GM21825 (cell line): ENCODE measurements around the gene TTC27.
"Not testable (repeated sequence)": the region's sequence is repeated elsewhere in the genome, so short reads cannot be mapped to it uniquely, and the experiment has no call there.

Source experiments
- ATAC-seq: cut with Tn5 transposase; IDR thresholded peaks from one replicate; pipeline ENCODE4 v1.9.1; 2021; ENCODE audit warnings: mild to moderate bottlenecking, moderate library complexity; ENCODE audit not compliant: unreplicated experiment

The TTC27 gene

GRCh38 chr2:32627814-32628579 lies at the start of gene TTC27:
TTC27 (plus strand) TSS chr2:32628050; CDS start chr2:32628293, 243 bp downstream.
- ATAC-seq = peak; percentile 100

DNA sequence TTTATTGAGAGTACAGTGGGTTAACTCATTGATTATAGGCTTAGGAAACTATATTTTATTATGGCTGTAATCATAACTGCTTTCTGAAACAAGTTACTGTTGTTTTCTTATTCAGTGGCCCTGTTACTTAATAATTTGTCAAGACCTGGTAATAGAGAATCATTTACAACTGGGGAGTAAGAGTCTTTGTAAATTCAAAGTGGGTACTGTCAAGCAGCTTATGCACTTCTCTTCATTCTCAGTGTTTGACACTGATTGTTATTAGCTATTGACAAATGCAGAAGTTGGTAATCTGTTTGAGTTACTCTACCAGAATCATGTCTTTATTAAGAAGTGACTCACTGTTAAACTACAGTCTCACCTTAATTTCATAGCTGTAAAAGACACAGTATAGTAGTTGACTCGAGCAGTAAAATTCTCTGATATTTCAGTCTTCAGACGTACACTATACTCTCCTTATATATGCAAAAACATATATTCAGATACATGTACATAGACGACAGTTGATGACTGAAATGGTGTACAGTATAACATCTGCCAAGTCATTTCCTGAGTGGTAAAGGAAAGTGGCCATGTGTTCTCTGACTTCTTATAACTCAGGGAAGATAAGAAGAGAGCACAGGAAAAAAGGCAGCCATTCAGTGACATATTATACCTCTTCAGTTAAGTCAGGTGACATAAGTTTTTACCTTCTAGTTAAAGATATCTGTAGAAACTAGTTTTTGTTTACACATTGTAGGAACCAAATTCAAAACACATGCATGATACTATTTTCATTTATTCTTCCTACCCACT lies 36.0 kb upstream of the TTC27 start:
- peak; percentile 79 for ATAC-seq

DNA sequence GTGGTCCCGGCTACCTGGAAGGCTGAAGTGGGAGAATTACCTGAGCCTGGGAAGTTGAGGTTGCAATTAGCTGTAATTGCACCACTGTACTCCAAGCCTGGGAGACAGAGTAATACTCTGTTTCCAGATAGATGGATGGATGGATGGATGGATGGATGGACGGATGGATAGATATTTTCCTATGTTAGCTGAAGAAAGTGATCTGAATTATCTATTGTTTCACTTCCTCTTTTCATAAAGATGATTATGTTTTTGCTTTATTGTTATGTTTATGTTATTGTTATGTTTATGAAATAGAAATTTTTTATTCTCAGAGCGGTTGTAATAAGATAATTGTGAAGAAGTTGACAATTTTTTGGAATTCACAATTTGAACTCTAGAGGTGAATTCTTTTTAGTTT lies 33.3 kb upstream of the TTC27 start:
- no peak for ATAC-seq

GRCh38 chr2:32611366-32611765 lies 16.5 kb upstream of the TTC27 start:
- no peak for ATAC-seq

- ATAC-seq = no peak
These were observed 16.1 kb upstream of the TTC27 start for GRCh38 chr2:32611771-32612170.

- no peak for ATAC-seq
These were observed 13.8 kb upstream of the TTC27 start for GRCh38 chr2:32614084-32614483.

DNA sequence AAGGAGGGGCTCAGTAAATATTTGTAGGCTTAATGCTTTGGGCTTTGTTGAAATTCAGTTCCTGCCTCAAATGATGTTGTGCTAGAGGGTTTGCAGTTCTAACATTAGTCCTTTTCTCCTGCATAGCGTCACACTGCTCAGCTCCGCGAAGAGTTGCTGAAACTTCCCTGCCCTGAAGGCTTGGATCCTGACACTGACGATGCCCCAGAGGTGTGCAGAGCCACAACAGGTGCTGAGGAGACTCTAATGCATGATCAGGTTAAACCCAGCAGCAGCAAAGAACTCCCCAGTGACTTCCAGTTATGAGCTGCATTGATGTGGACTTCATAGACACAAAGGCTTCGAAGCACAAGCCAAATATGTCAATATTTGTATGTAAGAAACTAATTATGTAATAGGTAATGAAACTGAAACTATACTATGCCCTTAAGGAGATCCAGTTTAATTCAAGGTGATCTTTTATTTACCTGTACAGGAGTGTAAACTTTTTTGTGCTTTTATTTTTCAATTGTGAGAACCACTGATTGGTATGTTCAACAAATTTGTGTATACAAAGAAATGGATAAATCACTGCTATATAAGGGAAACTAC lies 10.2 kb upstream of the TTC27 start:
- ATAC-seq = no peak

GRCh38 chr2:32622570-32623310 lies 5.1 kb upstream of the TTC27 start:
- ATAC-seq = no peak

DNA sequence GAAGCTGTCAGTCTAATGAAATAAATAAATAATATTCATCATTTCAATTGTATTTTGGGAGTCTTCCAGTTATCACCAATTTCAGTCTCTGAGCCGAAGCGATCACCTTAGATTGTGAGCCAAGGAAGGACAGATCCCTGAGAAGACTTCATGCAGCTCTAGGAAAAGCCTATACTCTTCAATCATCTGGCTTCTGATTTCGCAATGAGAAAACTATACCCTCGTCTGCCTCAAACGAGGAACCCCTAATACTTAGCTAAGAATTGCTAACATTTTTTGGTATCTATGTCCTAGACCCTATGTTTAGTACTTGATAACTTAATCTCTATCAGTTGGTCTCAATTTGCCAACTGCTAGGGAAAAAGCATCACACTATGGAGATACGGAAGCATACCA lies 4.5 kb upstream of the TTC27 start:
- no peak for ATAC-seq

- ATAC-seq = no peak
These were observed 3.0 kb upstream of the TTC27 start for GRCh38 chr2:32624812-32625211.

GRCh38 chr2:32626639-32627221 lies 1.1 kb upstream of the TTC27 start:
- ATAC-seq = no peak

DNA sequence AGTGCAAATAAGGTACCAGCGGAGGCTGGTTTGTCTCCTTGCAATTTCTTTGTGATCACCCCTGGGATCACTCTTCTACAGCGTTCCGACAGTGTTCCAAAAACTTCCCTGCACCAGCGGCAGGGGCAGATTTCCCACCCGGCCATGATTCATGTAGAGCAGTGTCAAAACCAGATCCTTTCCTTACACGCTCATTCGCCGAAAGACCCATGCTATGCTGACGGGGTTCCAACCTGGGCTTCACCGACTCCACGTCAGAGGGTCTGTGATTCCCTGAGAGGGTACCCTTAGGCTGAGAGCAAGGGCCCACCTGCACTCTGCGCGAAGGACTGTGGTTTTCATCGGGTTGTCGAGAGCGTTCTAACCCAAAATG lies 423 bp upstream of the TTC27 start:
- ATAC-seq = peak; percentile 29

- no peak for ATAC-seq
These were observed 4.2 kb downstream of the TTC27 start for GRCh38 chr2:32632089-32632488.

GRCh38 chr2:32633040-32633439 lies 5.2 kb downstream of the TTC27 start:
- no peak for ATAC-seq

DNA sequence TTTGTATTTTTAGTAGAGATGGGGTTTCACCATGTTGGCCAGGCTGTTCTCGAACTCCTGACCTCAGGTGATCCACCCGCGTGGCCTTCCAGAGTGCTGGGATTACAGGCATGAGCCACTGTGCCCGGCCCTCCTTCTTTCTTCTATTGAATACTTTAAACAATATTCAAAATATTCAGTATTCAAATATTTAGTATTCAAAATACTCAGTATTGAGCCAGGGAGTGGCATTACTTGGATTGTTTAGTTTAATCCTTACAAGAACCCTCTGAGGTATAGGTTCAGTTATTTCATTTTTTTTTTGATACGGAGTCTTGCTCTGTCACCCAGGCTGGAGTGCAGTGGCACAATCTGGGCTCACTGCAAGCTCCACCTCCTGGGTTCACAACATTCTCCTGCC lies 10.7 kb downstream of the TTC27 start:
- not testable (repeated sequence) for ATAC-seq

DNA sequence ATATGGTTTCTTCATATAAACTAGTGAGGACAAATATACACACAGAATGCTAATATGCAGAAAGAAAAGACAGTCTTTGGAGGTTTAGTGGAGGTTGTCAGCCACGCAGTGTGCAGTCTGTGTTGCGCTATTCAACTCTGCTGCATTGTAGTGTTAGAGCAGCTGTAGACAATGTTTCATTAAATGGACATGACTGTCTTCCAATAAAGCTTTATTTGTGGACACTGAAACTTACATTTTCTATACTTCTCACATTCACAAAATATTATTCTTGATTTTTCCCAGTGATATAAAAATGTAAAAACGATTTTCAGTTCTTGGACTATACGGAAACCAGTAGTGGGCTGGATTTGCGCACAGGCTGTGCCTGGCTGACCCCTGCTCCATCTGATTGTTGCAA lies 13.3 kb downstream of the TTC27 start:
- ATAC-seq = no peak

GRCh38 chr2:32647180-32647651 lies 19.4 kb downstream of the TTC27 start:
- ATAC-seq = no peak

DNA sequence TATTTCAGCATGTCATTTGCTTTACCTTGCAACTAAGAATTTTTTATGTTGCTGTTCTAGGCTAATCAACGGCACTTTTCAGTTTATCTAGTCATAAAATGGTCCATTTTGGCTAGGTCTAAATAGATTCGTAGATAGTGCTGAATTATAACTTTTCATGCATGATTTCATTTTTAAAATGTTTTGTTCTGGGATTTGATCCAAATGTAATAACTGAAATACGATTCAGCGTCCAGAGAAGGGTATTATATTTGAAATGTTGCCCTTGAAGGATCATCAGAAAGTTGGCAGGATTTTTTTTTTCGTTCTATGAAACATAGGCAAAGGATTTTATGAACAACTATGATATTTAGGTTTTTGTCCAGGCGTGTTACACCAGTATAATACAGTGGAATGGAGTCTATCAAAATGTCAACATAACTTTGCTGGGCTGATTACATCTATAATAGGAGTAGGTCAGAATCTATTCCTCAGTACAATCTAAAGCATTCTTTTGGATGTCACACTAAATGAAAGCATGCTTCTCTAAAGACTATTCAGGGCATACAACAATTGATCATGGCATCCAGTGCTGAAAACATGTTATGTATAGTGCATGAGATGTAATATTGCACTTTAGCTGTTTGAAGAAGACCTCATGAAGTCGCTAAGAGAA lies 24.8 kb downstream of the TTC27 start:
- ATAC-seq = no peak

GRCh38 chr2:32656069-32656468 lies 28.2 kb downstream of the TTC27 start:
- no peak for ATAC-seq

- ATAC-seq = no peak
These were observed 36.0 kb downstream of the TTC27 start for GRCh38 chr2:32663864-32664263.
